Activated T-helper 17 cell treated with anti-CD3 and anti-CD28 coated beads, Interleukin-2, amount 50 U/mL, for 72 hours (primary cell): ENCODE results near the gene CHST15. TPM values are rescaled to one million over a fixed set of nuclear protein-coding genes. Genes with fewer than 3 reads are reported as not detected.

Experiments
- ATAC-seq: fragments of 150-1000 bp; cut with Tn5 transposase; replicated peaks from 2 replicates; pipeline ENCODE4 v1.10.0; 2021; ENCODE audit warnings: mild to moderate bottlenecking, moderate library complexity
- H3K27ac Mint-ChIP-seq: one replicate; pipeline ENCODE4 v1.8.0; 2022; ENCODE audit warnings: mixed read lengths
- H3K27me3 Mint-ChIP-seq: one replicate; pipeline ENCODE4 v1.8.0; 2022; ENCODE audit warnings: mixed read lengths
- H3K36me3 Mint-ChIP-seq: one replicate; pipeline ENCODE4 v1.8.0; 2022; ENCODE audit warnings: low read depth, mild to moderate bottlenecking, mixed read lengths
- H3K4me1 Mint-ChIP-seq: one replicate; pipeline ENCODE4 v1.8.0; 2022; ENCODE audit warnings: mixed read lengths
- H3K4me3 Mint-ChIP-seq: one replicate; pipeline ENCODE4 v1.8.0; 2022; ENCODE audit warnings: mild to moderate bottlenecking, mixed read lengths
- H3K9me3 Mint-ChIP-seq: one replicate; pipeline ENCODE4 v1.8.0; 2022; ENCODE audit warnings: mixed read lengths
- total RNA-seq, 2 donors: library from RNA; stranded (reverse); gene quantifications; one replicate each; pipeline ENCODE4 v1.2.3, GENCODE V29; 2022

CHST15 gene
- total RNA-seq, 2 donors from 2014 or later, result 0.56 to 10.9 TPM

- Mint-ChIP-seq H3K27ac (no peak overlapping the region), H3K36me3 (peaks cover 4% of the 10 kb centered on the region), H3K9me3 (no peaks in the 10 kb centered on the region)
Measured at GRCh38 chr10:124045801-124046355, 47.5 kb downstream of the CHST15 start.

GRCh38 chr10:124045276-124045675, 48.1 kb downstream of the CHST15 start:
- no peak overlapping the region for H3K4me3 Mint-ChIP-seq
- peaks cover 8% of the 10 kb centered on the region for H3K4me1 Mint-ChIP-seq
- peaks cover 4% of the 10 kb centered on the region for H3K36me3 Mint-ChIP-seq
- H3K27ac Mint-ChIP-seq, result no peak overlapping the region
- no peaks in the 10 kb centered on the region for H3K27me3 Mint-ChIP-seq
- no peak for ATAC-seq
- H3K9me3 Mint-ChIP-seq, result no peaks in the 10 kb centered on the region

More at GRCh38 chr10:124045801-124046355, 47.5 kb downstream of the CHST15 start:
- Mint-ChIP-seq H3K4me3 (no peak overlapping the region), H3K4me1 (peaks cover 8% of the 10 kb centered on the region), H3K27me3 (no peaks in the 10 kb centered on the region)
- ATAC-seq, result no peak

- H3K27me3 Mint-ChIP-seq, result no peaks in the 10 kb centered on the region
- H3K27ac Mint-ChIP-seq, result no peak overlapping the region
- no peaks in the 10 kb centered on the region for H3K9me3 Mint-ChIP-seq
- no peak for ATAC-seq
- H3K4me3 Mint-ChIP-seq, result no peak overlapping the region
- H3K36me3 Mint-ChIP-seq, result peaks cover 4% of the 10 kb centered on the region
- H3K4me1 Mint-ChIP-seq, result peaks cover 8% of the 10 kb centered on the region
Measured at GRCh38 chr10:124044143-124044862, 49.1 kb downstream of the CHST15 start.

- H3K27me3 Mint-ChIP-seq, result no peaks in the 10 kb centered on the region
- peak; percentile 84 for ATAC-seq
- peaks cover 4% of the 10 kb centered on the region for H3K36me3 Mint-ChIP-seq
- peak overlapping the region; percentile 20 for H3K4me3 Mint-ChIP-seq
- H3K9me3 Mint-ChIP-seq, result no peaks in the 10 kb centered on the region
- H3K4me1 Mint-ChIP-seq, result peaks cover 11% of the 10 kb centered on the region
- H3K27ac Mint-ChIP-seq, result peak overlapping the region; percentile 62
Measured at GRCh38 chr10:124043310-124044142, 49.9 kb downstream of the CHST15 start.

GRCh38 chr10:124042656-124043309, 50.6 kb downstream of the CHST15 start:
- peak overlapping the region; percentile 20 for H3K4me3 Mint-ChIP-seq
- H3K27me3 Mint-ChIP-seq, result no peaks in the 10 kb centered on the region
- H3K27ac Mint-ChIP-seq, result peak overlapping the region; percentile 62
- H3K4me1 Mint-ChIP-seq, result peaks cover 11% of the 10 kb centered on the region
- no peak for ATAC-seq
- H3K36me3 Mint-ChIP-seq, result peaks cover 4% of the 10 kb centered on the region
- no peaks in the 10 kb centered on the region for H3K9me3 Mint-ChIP-seq

- Mint-ChIP-seq H3K9me3 (no peaks in the 10 kb centered on the region), H3K36me3 (peaks cover 4% of the 10 kb centered on the region)
Measured at GRCh38 chr10:124041675-124042445, 51.5 kb downstream of the CHST15 start.

GRCh38 chr10:124040451-124041188, 52.8 kb downstream of the CHST15 start:
- no peak overlapping the region for H3K27ac Mint-ChIP-seq
- H3K4me3 Mint-ChIP-seq, result no peak overlapping the region
- no peaks in the 10 kb centered on the region for H3K9me3 Mint-ChIP-seq
- peaks cover 4% of the 10 kb centered on the region for H3K36me3 Mint-ChIP-seq
- H3K4me1 Mint-ChIP-seq, result peaks cover 20% of the 10 kb centered on the region
- H3K27me3 Mint-ChIP-seq, result peaks cover 3% of the 10 kb centered on the region
- ATAC-seq, result no peak

More at GRCh38 chr10:124041675-124042445, 51.5 kb downstream of the CHST15 start:
- H3K27ac Mint-ChIP-seq, result no peak overlapping the region
- H3K4me1 Mint-ChIP-seq, result peaks cover 11% of the 10 kb centered on the region
- no peak overlapping the region for H3K4me3 Mint-ChIP-seq
- ATAC-seq, result no peak
- no peaks in the 10 kb centered on the region for H3K27me3 Mint-ChIP-seq

- ATAC-seq, result no peak
- Mint-ChIP-seq H3K27ac (no peak overlapping the region), H3K4me1 (peaks cover 23% of the 10 kb centered on the region), H3K27me3 (peaks cover 3% of the 10 kb centered on the region), H3K9me3 (no peaks in the 10 kb centered on the region), H3K4me3 (no peak overlapping the region), H3K36me3 (peaks cover 4% of the 10 kb centered on the region)
Measured at GRCh38 chr10:124039483-124040013, 53.9 kb downstream of the CHST15 start.

- Mint-ChIP-seq H3K27ac (no peak overlapping the region), H3K27me3 (peaks cover 3% of the 10 kb centered on the region), H3K9me3 (no peaks in the 10 kb centered on the region)
Measured at GRCh38 chr10:124037784-124038183, 55.6 kb downstream of the CHST15 start.

GRCh38 chr10:124037286-124037685, 56.1 kb downstream of the CHST15 start:
- no peak overlapping the region for H3K27ac Mint-ChIP-seq

More at GRCh38 chr10:124037784-124038183, 55.6 kb downstream of the CHST15 start:
- no peak for ATAC-seq
- no peaks in the 10 kb centered on the region for H3K36me3 Mint-ChIP-seq
- no peak overlapping the region for H3K4me3 Mint-ChIP-seq
- peaks cover 19% of the 10 kb centered on the region for H3K4me1 Mint-ChIP-seq

GRCh38 chr10:124036746-124037145, 56.7 kb downstream of the CHST15 start:
- peaks cover 19% of the 10 kb centered on the region for H3K4me1 Mint-ChIP-seq
- H3K27me3 Mint-ChIP-seq, result peaks cover 3% of the 10 kb centered on the region
- no peak overlapping the region for H3K27ac Mint-ChIP-seq
- H3K36me3 Mint-ChIP-seq, result no peaks in the 10 kb centered on the region
- no peaks in the 10 kb centered on the region for H3K9me3 Mint-ChIP-seq
- H3K4me3 Mint-ChIP-seq, result no peak overlapping the region
- no peak for ATAC-seq

More at GRCh38 chr10:124037286-124037685, 56.1 kb downstream of the CHST15 start:
- no peaks in the 10 kb centered on the region for H3K36me3 Mint-ChIP-seq
- peaks cover 19% of the 10 kb centered on the region for H3K4me1 Mint-ChIP-seq
- H3K9me3 Mint-ChIP-seq, result no peaks in the 10 kb centered on the region
- H3K4me3 Mint-ChIP-seq, result no peak overlapping the region
- ATAC-seq, result no peak
- H3K27me3 Mint-ChIP-seq, result peaks cover 3% of the 10 kb centered on the region

GRCh38 chr10:124035928-124036558, 57.4 kb downstream of the CHST15 start:
- peaks cover 3% of the 10 kb centered on the region for H3K27me3 Mint-ChIP-seq
- H3K4me3 Mint-ChIP-seq, result peak overlapping the region; percentile 40
- peaks cover 19% of the 10 kb centered on the region for H3K4me1 Mint-ChIP-seq
- no peaks in the 10 kb centered on the region for H3K9me3 Mint-ChIP-seq
- peak overlapping the region; percentile 18 for H3K27ac Mint-ChIP-seq
- peak; percentile 95 for ATAC-seq
- H3K36me3 Mint-ChIP-seq, result no peaks in the 10 kb centered on the region
